Activated effector memory CD4-positive, alpha-beta T cell treated with Interleukin-2 at 50 U/mL for 16 hours (primary cell): ENCODE measurements around the gene SNX27.
"Not testable (repeated sequence)": the region's sequence is repeated elsewhere in the genome, so short reads cannot be mapped to it uniquely, and the experiment has no call there.

Experiments used
- DNase-seq: peaks from one replicate; pipeline ENCODE4 v3.0.0-alpha.2; 2020

The SNX27 gene

DNA sequence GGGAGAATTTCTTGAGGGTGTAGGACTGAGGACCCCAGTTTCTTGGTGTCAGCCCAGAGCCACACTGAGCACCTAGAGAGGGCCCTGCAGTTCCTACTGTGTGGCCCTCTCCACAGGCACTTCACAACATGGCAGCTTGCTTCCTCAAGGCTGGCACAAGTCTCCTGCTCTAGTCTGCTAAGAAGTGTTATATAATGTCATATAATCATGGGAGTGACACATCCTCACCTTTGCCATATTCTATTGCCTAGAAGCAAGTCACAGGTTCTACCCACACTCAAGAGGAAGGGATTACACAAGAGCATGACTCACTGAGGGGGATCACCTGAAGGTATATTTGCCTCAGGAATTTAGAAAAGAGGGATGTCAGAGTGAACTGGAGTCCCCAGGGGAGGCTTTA, 5.5 kb upstream of the SNX27 start:
- DNase-seq: no peak

DNA sequence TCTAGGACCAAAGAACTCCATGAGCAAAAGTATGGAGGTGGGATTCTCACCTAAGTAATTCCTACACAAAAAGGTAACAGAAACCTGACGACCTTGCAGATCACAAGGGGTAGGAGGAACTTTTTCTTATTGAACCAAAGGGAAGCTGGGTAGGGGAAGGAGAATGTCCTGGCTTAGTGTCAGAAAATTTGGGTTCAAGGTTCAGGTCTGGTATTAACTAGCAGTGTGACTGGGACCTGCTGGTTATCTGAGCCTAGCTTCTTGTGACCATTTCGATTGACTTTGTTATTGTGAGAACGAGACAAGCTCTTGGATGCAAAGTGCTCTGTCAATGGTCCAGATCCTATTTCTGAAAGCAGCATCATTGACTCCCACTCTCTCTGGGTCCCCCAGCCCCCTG, 5.0 kb upstream of the SNX27 start:
- no peak for DNase-seq

DNA sequence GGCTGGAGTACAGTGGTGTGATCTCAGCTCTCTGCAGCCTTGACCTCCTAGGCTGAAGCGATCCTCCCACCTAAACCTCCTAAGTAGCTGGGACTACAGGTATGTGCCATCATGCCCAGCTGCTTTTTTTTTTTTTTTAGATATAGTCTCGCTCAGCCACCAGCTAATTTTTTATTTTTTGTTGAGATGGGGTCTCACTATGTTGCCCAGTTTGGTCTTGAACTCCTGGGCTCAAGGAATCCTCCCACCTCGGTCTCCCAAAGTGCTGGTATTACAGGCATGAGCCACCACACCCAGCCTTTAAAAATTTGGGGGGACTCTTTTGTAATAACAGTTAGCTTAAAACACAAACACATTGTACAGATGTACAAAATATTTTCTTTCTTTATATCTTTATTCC, 1.7 kb upstream of the SNX27 start:
- DNase-seq: no peak

DNA sequence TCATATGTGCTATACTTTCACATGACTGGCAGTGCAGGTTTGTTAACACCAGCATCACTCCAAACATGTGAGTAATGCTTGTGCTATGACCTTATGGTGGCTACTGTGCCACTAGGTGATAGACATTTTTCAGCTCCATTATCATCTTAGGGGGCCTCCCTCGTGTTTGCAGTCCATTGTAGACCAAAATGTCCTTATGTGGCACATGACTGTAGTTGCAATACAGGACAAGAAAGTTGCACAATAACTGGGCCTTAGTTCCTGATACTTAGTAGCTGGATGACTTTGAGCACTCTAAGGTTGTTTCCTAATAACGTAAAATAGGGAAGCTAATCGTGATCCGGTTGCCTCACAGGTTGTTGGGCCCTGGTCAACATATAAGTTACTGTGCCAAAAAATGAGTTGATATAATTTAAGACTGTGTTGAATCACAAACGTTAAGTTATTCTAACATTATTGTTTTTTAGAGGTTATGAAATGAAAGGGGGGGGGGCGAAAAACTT, 511 bp upstream of the SNX27 start:
- DNase-seq: no peak

DNA sequence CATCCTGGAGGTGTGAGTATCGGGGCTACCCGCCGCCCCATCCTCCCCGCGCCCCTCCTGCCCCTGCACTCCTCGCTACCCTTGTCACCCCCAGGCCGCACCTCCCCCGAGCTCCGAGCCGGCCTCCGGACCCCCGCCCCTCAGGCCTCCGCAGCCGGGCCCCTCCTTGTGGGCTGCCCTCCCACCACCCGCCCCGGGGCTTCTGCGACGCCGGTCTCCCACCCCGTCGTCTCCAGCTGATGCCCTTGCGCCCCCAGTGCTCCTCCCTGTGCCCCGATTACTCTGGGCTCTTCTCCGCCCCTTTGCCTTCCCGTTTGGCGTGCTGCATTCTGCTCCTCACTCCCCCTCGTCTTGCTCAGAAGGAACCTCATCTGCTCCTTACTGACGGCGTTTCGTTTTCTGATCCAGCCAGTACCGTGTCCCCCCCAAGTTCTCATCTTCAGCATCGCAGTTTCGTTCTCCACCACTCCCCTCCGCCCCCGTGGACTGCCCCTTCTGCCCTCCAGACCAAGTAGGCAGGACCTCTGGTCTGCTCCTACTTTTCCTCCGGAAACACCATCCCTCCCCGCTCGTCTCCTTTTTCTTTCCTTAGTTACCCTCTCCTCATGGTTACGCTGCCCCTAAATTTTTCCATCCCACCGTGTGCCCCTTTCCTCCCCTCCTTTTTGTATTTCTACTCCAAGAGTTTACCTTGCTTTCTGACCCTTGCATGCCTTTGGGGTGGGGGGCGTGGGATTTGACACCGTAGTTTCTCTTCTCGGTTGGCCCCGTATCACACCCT, 841 bp downstream of the SNX27 start:
- DNase-seq: no peak

DNA sequence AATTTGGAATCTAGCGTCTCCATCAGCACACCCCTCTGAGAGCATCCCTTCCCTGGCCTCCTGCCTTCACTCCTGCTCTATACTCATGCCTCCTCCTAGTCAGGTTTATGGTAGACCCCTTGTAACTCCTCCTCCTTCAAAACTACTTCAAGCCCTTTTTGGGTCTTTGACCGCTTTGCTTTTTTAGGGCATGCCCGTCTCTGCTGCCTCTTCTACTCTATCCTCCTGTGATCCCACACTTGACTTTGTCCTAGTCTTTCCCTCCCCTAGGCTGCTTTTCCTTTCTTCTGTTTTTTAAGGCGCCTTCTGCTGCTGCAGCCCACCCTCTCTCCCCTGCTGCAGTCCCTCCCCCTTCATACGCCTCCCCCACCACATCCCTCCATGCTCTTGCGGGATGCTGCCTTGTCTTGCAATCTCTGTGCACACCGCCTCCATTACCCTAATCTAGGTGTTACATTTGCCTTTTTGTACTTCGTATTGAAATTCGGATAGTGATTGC, 1.5 kb downstream of the SNX27 start:
- no peak for DNase-seq

DNA sequence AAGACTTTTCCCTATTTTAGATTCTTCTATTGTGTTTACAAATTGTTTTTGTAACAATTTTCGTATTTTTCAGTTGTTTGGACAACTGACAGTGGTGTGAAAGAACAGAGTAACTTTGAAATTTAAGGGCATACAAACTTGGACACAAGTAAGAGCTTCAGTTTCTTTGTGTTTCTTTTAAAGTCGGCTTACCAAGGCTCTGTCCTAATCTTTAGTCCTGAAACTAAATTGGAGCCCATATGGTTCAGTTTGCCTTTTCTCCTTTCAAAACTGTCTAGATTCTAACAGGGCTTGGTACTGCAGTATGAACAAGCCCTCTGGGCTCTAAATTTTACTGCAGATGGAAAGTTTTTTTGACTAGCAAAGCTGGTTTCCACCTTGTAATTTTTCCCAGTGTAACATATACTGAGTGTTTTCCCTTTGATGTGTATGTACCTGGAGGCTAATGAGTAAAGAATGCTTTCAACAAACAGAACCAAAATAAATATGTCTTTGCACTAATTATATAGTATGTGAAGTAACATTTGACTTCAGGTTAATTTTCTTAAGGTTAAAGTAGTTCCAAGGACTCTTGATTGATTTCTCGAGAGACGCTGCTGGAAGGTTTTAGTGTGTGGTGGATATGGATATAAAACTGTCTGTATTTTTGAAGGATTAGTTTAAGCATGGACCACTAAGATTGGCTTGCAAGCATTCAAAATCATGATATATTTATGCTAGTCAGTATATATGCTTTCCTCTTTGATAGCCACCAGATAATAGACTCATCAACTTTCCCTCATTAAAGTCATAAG, 4.1 kb downstream of the SNX27 start:
- DNase-seq: no peak

DNA sequence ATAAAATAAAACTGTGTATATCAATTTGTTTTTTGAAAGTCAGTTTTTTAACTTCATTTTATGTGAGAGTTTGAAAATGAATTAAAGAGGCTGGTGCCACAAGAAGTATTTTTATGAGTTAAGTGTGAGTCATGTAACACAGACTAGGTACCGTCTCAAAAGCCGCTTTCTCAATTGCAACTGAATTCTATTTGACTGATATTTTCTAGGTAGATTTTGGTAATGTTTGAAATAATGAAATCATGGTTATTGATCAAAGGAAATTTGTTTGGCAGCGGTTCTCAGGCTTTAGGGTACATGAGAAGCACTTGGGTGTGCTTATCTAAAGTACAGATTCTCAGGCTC, 4.6 kb downstream of the SNX27 start:
- DNase-seq: no peak

DNA sequence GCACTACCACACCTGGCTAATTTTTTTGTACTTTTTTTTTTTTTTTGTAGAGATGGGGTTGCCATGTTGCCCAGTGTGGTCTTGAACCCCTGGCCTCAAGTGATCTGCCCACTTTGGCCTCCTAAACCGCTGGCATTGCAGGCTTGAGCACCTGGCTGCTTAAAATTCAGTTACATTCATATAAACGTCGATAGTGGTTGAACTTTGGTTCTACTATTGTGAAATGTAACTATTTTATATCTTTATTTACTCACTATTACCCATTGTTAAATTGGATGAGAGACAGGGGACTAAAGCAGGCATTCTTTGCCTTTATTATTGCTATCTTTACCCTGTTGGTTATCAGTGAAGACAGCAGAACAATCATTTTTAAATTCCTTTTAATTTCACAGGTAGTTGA, 6.2 kb downstream of the SNX27 start:
- no peak for DNase-seq

DNA sequence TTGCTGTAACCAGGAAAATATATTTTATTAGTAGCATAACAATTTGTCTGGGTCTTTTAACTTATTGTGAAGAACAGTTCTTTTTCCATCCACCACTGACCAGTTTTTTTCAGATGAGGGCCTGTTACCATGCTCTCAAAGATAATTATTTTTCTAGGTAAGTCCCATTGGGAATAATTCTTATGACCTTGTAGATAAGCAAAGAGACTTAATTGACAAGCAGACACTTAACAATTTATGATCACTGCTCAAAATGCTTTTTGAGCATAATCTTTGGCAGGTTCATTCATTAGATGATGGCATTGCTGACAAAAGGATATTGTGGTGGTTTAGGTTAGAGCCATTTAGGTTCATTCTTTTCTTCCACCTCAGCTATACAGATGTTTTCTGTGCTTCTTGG, 6.6 kb downstream of the SNX27 start:
- DNase-seq: no peak

DNA sequence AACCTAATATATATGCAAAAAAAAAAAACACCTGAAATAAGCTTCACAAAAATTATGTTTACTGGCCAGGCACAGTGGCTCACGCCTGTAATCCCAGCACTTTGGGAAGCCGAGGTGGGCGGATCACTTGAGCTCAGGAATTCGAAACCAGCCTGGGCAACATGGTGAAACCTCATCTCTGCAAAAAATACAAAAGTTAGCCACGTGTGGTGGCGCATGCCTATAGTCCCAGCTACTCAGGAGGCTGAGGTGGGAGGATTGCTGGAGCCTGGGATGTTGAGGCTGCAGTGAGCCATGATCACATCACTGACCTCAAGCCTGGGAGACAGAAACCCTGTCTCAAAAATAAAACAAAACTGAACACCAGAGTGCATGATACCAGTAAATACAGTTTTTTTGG, 7.1 kb downstream of the SNX27 start:
- DNase-seq: not testable (repeated sequence)

DNA sequence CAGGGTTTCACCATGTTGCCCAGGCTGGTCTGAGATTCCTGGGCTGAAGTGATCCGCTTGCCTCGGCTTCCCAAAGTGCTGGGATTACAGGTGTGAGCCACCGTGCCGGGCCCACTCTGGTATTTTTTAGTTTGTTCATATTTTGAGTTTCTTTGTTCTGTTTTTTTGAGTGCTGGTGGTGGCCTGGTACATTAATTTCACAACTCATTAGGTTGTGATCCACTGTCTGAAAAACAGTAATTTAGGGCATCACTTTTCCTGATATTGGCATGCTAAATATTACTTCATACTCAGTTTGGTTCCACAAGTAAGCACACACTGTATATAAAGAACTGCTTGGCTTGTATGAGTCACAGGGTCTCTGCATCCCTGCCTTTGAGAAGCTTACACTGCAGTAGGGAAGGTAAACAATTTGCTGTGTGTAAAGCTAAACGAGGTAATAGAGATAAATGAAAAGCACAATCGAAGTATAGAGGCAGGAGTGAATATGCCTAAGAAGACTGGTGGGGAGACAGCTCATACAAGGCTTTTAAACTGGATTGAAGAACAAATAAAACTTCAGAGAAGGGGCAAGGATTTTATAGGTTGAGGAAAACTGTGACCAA, 7.7 kb downstream of the SNX27 start:
- DNase-seq: no peak

DNA sequence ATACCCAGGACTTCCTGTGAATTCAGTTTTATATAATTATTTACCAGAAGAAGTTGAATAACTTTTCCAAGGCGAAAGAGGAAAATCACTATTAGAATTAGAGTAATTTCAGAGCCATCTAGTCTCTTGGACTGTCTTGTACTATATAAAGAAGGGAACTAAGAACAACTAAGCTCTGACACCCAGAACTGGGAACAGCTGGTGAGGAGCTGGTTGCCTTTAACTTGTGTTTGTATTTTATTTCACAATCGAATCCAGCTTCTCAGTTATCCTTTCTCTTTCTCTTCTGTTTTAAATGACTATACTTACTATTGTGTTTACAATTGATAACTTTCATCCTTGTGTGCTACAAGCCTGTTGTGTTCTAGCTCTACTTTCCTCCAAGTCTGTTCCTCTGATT, 8.4 kb downstream of the SNX27 start:
- no peak for DNase-seq

DNA sequence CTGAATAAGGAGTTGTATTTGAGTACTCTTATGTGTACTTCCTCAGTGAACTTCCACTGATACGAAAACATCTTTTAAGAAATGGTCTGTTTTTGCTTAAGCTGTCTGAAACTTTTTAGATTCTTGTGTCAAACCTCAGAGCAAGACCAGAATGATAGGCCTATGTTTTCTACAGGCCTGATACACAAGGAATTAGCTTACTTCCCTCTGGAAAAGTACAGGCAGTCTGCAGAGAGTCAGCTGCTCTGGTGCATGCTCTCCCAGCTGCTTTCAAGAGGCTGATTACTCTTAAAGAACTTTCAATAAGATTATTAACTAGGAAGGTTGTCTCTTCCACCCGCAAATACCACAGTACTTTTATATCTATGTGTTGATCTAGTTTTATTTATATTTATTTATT, 9.5 kb downstream of the SNX27 start:
- DNase-seq: no peak

DNA sequence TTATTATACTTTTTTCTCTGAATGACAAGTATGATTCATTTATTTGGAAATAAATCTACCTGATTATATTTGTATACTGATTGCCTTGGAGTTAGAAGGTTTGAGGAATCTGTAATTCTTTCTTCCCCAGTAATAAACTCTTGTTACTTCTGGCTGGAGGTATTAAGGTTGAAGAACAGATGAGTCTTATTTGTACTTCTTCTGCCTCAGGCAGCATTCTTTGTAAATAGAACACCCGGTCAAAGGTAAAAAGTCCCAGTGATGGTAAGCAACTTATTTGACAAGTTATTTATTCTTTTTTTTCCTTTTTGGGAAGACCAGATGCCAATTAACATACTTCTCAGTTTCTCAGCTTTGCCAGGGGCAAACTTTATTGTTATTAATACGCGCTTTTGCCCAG, 12.9 kb downstream of the SNX27 start:
- DNase-seq: no peak

DNA sequence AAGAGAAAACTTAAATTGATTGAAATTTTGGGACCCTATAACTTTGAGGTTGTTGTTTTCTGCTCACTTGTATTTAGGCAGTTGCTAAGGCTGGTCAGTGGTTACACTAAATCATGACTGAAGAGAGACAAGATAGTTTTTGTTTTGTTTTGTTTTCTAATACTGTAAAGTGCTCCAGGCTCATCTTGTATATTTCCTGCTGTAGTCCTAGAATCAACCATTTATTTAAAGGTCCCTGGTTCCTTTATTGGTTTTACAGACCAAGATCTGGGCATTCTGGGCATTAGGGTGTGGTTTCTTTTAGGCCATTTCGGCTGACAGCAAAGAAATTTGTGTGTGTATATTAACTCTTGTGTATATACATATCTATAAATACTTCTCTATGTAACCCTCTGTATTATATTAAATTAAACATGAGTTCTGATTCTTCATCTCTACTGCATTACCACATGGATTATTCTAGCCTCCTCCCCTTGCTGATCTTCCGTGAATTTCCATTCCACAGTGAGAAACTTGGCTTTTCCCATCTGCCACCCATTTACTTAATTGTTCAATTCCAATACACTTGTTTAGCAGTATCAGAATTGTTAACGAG, 15.0 kb downstream of the SNX27 start:
- DNase-seq: no peak

DNA sequence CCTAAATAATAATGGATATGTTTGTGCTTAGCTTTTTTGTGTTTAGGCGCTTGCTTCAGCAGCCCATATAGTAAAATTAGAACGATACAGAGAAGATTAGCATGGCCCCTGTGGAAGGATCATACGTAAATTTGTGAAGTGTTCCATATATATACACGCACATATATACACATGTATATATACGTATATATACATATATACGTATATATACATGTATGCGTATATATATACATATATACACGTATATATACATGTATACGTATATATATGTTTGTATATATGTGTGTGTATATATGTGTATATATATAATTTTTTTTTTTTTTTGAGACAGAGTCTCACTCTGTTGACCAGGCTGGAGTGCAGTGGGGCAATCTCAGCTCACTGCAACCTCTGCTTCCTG, 17.4 kb downstream of the SNX27 start:
- no peak for DNase-seq

DNA sequence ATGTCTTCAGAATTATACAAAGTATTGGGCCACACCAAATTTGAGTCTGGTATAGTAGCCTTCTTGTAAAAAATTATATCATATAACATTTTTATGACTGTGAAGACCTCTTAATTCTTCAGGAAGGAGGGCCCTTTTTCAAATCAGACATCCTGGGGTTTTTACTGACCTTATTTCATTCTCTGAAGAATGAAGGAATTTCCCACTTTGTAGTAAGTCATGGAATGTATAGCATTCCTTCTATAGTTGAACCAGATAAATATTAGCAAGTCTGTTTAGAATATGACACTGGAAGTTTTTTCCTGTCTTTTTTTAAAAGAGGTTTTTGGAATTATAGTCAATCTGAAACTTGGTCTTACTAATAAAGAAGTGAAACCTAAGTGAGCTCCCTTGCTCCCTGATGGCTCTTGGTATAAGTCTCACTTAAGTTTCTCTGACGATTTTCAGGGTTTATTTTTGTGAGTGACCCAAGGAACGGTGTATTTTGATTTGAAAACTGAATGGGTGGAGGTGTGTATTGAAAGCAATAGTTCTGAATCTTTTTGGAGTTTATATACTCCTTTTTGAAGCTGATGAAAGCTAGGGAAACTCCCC, 23.7 kb downstream of the SNX27 start:
- no peak for DNase-seq

DNA sequence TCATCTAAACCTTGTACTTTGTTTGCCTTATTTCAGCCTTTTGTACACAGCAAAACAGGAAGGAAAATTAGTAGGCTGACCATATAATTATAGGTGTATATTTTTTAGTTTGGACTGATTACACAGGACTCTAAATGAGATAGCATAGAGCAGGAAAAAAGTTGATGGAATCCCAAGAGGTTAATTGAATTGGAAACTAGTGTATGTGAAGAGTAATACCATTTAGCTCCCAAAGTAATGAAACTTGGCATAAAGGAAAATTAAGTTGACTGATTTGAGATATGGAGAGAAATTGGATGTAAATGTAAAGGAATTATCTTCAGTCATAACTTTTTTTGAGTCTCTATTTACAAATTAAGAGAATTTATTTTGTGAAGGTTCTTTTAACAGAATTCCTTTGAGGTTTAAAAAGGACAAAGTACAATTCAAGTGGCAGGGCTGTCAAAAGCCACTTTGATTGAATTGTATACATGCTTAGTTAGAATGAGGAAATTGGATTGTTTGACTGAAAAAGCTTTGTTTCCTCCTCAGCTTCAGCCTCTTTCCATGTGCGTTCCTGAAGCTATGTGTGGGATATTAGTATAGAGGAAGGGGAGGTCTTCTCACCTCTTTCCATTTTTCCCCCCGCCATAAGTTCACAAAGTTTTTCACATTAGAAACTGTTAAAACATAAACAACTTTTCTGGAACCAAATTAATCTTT, 26.4 kb downstream of the SNX27 start:
- no peak for DNase-seq

DNA sequence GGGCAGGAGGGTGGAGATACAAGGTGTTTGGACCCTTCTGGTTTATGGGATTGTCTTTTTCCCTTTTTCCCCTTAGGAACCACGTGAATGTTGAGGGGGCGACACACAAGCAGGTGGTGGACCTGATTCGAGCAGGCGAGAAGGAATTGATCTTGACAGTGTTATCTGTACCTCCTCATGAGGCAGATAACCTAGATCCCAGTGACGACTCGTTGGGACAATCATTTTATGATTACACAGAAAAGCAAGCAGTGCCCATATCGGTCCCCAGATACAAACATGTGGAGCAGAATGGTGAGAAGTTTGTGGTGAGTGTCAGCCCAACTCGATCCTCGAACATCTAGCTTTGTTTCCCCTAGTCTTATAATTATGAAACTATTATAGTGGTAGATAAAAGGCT, 27.0 kb downstream of the SNX27 start:
- DNase-seq: no peak

DNA sequence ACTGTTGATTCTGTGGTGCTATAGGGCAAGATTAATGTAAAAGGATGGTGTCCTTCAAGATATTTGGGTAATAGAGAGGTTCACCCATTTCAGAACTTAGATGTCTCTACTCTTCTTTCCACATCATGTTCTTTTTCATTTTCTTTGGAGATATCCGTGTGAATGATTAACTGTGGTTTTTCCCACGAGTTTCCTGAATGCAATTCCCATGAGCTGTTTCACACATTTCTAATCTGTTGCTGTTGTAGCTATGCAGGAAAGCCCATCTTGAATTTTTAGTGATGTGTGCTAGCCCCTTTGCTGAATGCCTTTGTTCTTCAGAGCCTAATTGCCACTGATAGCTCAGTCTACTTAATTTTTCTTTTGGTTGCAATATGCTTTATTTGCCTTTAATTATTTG, 27.6 kb downstream of the SNX27 start:
- DNase-seq: no peak

DNA sequence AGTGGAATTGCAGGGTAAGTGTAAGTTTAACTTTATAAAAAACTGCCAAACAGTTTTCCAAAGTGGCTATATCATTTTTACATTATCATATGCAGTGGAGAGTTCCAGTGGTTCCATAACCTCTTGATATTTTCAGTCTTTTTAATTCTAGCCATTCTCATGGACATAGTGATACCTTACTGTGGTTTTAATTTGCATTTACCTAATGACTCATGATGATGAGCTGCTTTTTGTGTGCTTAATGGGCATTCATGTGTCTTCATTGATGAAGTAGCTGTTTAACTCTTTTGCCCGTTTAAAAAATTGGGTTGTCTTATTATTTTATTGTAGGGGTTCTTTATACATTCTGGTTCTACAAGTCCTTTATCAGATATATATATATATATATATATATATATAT, 29.4 kb downstream of the SNX27 start:
- DNase-seq: no peak
